HPDE6-E6E7 (cell line): Measurements from ENCODE around the gene SLC2A6.

Experiments used
- DNase-seq: peaks from one replicate; pipeline ENCODE4 v3.0.0; 2011; ENCODE audit warnings: missing footprints; ENCODE audit errors: extremely low spot score

Gene SLC2A6

DNA sequence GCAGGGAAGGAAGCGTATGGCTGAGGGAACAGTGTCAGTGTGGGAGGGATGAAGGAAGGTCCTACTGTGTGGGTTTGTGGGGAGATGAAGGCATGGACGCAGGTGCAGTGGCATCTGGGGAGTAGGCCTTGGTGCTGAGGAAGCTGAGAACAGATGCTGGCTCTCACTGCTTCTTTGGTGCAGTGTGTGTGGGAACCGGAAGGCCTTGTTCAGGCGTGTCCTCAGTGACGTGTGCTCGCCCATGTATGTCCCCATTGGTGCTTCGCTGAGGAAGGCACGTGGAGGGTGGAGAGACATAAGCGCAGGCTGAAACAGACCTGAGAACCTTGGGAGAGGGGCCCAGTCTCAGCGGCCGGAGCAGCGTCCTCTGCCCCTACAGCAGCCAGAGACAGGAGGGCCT, 38.0 kb downstream of the SLC2A6 start:
- no peak for DNase-seq

DNA sequence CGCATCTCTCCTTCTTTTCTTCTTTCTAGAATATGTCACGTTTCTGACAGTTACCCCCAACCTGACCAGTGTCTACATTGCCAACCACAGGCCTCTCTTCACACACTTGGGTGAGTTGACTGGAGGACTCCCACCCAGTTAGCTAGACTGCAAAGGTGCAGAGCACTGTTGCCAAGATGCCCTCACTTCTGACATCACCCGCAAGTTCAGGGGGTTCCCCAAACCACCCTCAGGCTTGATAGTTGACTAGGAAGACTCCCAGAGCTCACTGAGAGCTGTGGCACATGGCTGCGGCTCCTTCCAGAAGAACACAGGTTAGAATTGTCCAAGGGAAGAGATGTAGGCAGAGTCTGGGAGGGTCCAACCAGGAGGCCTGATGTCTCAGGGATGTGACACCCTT, 39.6 kb downstream of the SLC2A6 start:
- no peak for DNase-seq

DNA sequence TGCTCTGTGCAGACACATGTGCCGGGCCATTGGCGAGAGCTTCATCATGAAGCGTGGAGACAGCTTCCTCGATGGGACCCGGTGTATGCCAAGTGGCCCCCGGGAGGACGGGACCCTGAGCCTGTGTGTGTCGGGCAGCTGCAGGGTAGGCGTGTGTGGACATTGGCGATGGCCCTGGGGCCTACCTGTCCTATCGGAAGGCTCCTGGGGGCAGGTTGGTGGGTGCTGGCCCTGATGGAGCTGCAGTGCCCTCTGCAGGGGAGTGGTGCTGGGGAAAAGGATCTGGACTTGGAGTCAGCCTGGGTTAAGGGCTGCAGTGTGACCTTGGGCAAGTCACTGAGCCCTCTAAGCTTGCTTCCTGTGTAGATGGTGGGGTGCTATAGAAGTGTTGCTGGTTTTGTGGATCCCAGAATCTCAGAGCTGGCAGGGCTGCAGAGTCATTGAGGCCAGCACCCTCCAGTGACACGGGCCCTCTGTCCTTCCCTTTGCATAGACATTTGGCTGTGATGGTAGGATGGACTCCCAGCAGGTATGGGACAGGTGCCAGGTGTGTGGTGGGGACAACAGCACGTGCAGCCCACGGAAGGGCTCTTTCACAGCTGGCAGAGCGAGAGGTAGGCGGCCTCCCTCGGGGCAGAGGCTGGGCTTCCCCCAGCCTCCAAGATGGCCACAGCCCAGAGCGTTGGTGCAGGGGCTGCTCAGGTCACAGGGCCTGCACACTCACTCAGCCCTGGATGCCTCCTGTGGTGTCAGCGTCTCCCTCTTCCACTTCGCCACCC, 41.0 kb downstream of the SLC2A6 start:
- no peak for DNase-seq

- no peak for DNase-seq
These were observed 42.2 kb downstream of the SLC2A6 start for GRCh38 chr9:133436681-133437080.

DNA sequence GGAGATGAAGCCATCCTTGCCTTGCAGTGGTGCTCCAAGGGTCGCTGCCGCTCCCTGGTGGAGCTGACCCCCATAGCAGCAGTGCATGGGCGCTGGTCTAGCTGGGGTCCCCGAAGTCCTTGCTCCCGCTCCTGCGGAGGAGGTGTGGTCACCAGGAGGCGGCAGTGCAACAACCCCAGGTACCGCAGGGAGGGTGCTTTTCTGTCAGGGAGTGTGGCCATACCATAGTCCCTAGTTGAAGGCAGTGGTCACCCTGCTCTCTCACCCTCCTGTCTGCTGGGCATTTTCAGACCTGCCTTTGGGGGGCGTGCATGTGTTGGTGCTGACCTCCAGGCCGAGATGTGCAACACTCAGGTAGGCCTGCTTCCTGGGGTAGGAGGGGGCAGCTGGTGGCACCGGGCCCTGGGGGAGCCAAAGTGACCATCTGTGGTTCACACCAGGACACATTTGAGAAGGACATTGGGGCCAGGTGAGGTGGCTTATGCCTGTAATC, 45.5 kb downstream of the SLC2A6 start:
- DNase-seq: no peak

DNA sequence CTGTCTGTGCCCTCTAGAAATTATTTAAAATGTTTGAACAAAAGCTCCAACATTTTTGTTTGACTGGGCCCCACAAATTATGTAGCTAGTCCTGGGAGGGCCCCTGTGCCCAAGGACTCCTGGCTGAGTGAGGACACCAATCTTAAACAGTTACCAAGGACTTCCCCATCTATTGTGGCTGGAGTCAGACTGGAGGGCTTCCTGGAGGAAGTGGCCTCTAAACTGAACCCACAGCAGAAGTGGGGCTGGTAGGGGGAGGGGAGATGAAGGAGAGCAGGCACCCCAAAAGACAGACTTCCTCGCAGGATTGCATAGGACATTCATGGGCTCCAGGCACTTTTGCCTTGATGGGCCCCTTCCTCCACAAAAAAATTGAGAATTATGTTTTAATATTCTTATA, 48.7 kb downstream of the SLC2A6 start:
- DNase-seq: no peak

DNA sequence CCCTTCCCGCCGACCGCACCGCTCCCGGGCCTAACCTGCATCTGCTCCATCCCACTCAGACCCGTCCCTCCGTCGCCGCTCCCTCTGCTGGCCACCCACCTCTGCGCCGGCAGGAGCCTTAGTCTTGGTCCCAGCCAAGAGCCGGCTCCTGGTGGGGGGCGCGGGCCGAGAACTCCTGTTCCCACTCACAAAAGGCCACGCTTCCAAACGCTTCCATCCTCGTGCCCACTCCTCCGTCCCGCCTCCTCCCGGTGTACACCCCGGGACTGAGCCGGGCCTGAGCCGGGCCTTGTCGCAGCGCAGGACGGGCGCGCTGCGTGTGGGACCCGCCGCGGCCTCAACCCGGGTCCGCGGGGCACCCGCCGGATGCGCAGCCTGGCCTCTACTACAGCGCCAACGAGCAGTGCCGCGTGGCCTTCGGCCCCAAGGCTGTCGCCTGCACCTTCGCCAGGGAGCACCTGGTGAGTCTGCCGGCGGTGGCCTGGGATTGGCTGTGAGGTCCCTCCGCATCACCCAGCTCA, 49.2 kb downstream of the SLC2A6 start:
- no peak for DNase-seq

- DNase-seq: no peak
These were observed 49.7 kb downstream of the SLC2A6 start for GRCh38 chr9:133429214-133429613.

GRCh38 chr9:133428617-133429101, 50.2 kb downstream of the SLC2A6 start:
- peak; percentile 32 for DNase-seq

- DNase-seq: no peak
These were observed 51.1 kb downstream of the SLC2A6 start for GRCh38 chr9:133427658-133428348.

DNA sequence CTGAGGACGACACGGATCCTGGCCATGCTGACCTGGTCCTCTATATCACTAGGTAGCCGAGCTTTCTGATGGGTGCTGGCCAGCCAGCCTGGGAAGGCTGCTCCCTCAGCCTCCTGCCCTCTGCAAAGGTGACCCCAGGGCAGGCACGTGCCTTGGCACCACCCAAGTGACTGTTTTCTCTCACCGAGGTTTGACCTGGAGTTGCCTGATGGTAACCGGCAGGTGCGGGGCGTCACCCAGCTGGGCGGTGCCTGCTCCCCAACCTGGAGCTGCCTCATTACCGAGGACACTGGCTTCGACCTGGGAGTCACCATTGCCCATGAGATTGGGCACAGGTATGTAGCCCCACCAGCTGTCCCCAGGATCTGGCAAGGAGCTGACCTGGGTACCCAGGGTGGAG, 52.9 kb downstream of the SLC2A6 start:
- no peak for DNase-seq

GRCh38 chr9:133425049-133425632, 53.8 kb downstream of the SLC2A6 start:
- no peak for DNase-seq

DNA sequence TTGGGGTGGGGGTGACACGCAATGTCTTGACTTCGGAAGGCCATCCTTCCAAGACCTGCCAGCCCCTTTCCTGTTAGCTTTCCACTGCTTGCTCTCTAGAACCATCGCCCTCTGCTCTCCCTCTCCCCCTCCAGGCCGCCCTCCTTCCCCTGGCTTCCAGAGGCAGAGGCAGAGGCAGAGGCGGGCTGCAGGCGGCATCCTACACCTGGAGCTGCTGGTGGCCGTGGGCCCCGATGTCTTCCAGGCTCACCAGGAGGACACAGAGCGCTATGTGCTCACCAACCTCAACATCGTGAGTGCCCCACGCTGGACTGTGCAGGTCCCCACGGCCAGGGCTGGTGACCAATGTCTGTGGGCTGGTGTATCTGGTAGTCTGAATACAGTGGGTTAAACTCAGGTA, 54.7 kb downstream of the SLC2A6 start:
- DNase-seq: no peak

DNA sequence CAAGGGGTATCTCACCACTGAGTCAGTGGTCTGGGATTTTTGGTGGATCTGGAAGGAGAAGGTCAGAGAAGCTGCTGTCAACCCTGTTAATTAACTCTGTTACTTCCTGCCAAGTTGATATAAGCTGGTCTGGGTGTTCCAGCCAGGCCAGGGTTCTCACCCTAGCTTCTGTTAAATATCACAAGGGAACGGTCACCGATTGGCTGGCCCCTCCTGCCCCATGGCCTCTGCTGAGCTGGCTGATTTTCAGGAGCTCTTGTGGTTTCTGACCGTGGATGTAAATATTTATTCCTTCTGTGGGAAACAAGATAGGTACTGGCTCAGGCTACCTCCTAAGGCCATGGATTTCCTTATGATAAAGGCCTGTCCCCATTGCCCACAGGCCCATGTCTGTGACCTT, 55.7 kb downstream of the SLC2A6 start:
- DNase-seq: no peak

DNA sequence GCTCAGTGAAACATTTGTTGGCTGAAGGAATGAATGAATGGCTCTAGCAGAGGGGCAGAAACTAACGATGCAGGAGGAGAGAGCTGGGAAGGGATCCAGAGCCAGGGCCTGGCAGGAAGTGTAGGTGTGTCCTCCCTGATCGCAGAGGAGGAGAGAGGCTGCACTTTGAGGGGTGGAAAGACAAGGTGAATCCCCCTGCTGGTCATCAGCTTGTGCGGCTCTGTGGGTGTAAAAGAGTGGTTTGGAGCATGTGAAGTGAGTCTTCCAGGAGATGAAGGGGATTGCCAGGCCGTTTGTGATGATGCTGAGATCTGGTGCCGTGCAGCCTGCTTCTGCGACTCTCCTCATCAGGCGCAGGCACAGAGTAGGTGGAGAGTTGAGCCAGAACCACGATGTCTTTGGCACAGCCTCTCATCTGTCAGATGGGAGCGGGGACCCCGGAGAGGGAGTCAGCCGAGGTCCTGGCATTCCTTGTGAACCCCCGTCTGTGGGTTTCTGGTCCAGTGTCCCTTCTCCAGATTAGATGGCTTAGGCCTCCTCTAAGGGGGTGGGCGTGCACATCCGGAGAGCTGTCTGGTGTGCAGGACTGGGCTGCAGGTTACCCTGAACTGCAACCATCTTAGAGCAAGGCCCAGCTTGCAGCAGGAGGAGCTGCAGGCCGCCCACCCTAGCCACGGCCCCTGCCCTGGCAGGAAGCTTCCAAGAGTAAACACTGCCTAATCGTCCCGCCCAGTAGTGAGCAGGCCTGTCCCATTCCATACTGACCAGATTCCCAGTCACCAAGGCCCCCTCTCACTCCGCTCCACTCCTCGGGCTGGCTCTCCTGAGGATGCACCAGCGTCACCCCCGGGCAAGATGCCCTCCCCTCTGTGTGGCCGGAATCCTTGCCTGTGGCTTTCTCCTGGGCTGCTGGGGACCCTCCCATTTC, 57.0 kb downstream of the SLC2A6 start, which contains the start of gene ADAMTS13:
ADAMTS13 (plus strand) TSS at position 753 of the 928 bp plus-strand sequence; CDS start at position 830, 77 bp downstream.
- no peak for DNase-seq
